H1 (cell line): ENCODE data around the gene STXBP6. TPM values are rescaled to one million over a fixed set of nuclear protein-coding genes. Genes with fewer than 3 reads are reported as not detected.

Experiments
- CTCF ChIA-PET: fragments of 300-600 bp; sonication (Branson Sonifier 250); formaldehyde crosslinking; loops from one replicate; lab custom pipeline; 2021; ENCODE audit not compliant: partially characterized antibody; lab: Charles Lee
- POLR2A ChIA-PET: fragments of 300-600 bp; sonication (Branson Sonifier 250); formaldehyde crosslinking; loops from one replicate; lab custom pipeline; 2021; ENCODE audit warnings: inconsistent platforms; ENCODE audit not compliant: partially characterized antibody; lab: Charles Lee
- DNase-seq, 2 experiments: peaks; one replicate each; pipeline versions ENCODE4 v3.0.0 to v3.0.0-alpha.2; 2010 to 2022; ENCODE audit warnings: low spot score in 2 of 2, low read depth in 1 of 2, mixed read lengths in 1 of 2
- FAIRE-seq: peaks from 2 replicates; lab custom pipeline; 2011; peaks lifted over from hg19 to GRCh38; lab: Jason Lieb, UNC
- H2AFZ ChIP-seq: 2 replicates; pipeline ENCODE4 v1.8.1; 2012; ENCODE audit warnings: low read length, inconsistent platforms
- H2AK5ac ChIP-seq: 2 replicates; pipeline ENCODE4 v1.6.1; 2013; ENCODE audit warnings: low read depth, low read length
- H2BK120ac ChIP-seq: replicated peaks from 2 replicates; pipeline ENCODE3; 2013; ENCODE audit warnings: low read depth, low read length, inconsistent platforms
- H2BK12ac ChIP-seq: 2 replicates; pipeline ENCODE4 v1.6.1; 2013; ENCODE audit warnings: low read depth, low read length
- H2BK15ac ChIP-seq: 2 replicates; pipeline ENCODE4 v1.6.1; 2013; ENCODE audit warnings: low read length
- H2BK20ac ChIP-seq: 2 replicates; pipeline ENCODE4 v1.6.1; 2013; ENCODE audit warnings: low read length
- H2BK5ac ChIP-seq: 2 replicates; pipeline ENCODE4 v1.6.1; 2013; ENCODE audit warnings: low read depth, low read length
- H3K14ac ChIP-seq: 2 replicates; pipeline ENCODE4 v1.6.1; 2013; ENCODE audit warnings: inconsistent platforms; ENCODE audit not compliant: insufficient read length
- H3K18ac ChIP-seq: 2 replicates; pipeline ENCODE4 v1.6.1; 2013; ENCODE audit warnings: low read length; ENCODE audit errors: extremely low read depth
- H3K23ac ChIP-seq: 2 replicates; pipeline ENCODE4 v1.6.1; 2013; ENCODE audit warnings: inconsistent platforms; ENCODE audit not compliant: insufficient read length
- H3K23me2 ChIP-seq: 2 replicates; pipeline ENCODE4 v1.6.1; 2013; ENCODE audit warnings: low read depth, low read length
- H3K27ac ChIP-seq: 2 replicates; pipeline ENCODE4 v1.6.1; 2011; ENCODE audit warnings: low read depth, low read length, inconsistent platforms
- H3K27me3 ChIP-seq, 4 experiments: replicated peaks in 1 of 4; 1 replicate in 1 of 4; 2 replicates in 3 of 4; pipeline versions ENCODE4 v1.6.1 to v1.8.1; 2011 to 2013; ENCODE audit warnings: low read length in 3 of 4, mild to moderate bottlenecking in 3 of 4, inconsistent platforms in 2 of 4, mixed read lengths in 2 of 4, moderate library complexity in 1 of 4; ENCODE audit not compliant: control insufficient read depth in 3 of 4, insufficient read depth in 3 of 4; ENCODE audit errors: extremely low read depth in 1 of 4
- H3K36me3 ChIP-seq, 4 experiments: 2 replicates each; pipeline versions ENCODE4 v1.6.1 to v1.8.1; 2011 to 2013; ENCODE audit warnings: mild to moderate bottlenecking in 4 of 4, low read length in 3 of 4, moderate library complexity in 2 of 4, control low read depth in 1 of 4, inconsistent platforms in 1 of 4; ENCODE audit not compliant: insufficient read depth in 4 of 4, control insufficient read depth in 2 of 4
- H3K4ac ChIP-seq: replicated peaks from 2 replicates; pipeline ENCODE3; 2013; ENCODE audit warnings: low read length, low read depth, mixed read lengths, inconsistent platforms; ENCODE audit not compliant: insufficient read length
- H3K4me1 ChIP-seq, 4 experiments: replicated peaks in 1 of 4; 1 replicate in 1 of 4; 2 replicates in 3 of 4; pipeline versions ENCODE4 v1.6.1 to v1.8.1; 2011 to 2013; ENCODE audit warnings: low read length in 3 of 4, inconsistent platforms in 2 of 4, mixed read lengths in 1 of 4; ENCODE audit not compliant: insufficient read depth in 4 of 4, control insufficient read depth in 3 of 4
- H3K4me2 ChIP-seq, 2 experiments: 2 replicates each; pipeline versions ENCODE4 v1.6.1 to v1.8.1; 2011 to 2013; ENCODE audit warnings: low read depth in 2 of 2, low read length in 2 of 2, control low read depth in 1 of 2, inconsistent platforms in 1 of 2, mild to moderate bottlenecking in 1 of 2; ENCODE audit not compliant: insufficient read depth in 1 of 2
- H3K4me3 ChIP-seq, 4 experiments: fragments of 200-600, 300-600 bp in 1 of 4; sonication (generic), shearing (Covaris generic), sonication (Bioruptor Twin) in 1 of 4; 2 replicates each; pipeline versions ENCODE4 v1.5.1 to v1.8.1; 2011 to 2016; ENCODE audit warnings: low read length in 4 of 4, low read depth in 3 of 4, control low read depth in 2 of 4, inconsistent platforms in 2 of 4, mild to moderate bottlenecking in 2 of 4, mixed read lengths in 1 of 4, moderate library complexity in 1 of 4; ENCODE audit not compliant: insufficient read depth in 2 of 4; ENCODE audit errors: extremely low read depth in 1 of 4
- H3K56ac ChIP-seq: replicated peaks from 2 replicates; pipeline ENCODE3; 2013; ENCODE audit warnings: low read depth, mild to moderate bottlenecking, mixed read lengths, low read length, inconsistent platforms; ENCODE audit not compliant: insufficient read length
- H3K79me1 ChIP-seq: 2 replicates; pipeline ENCODE4 v1.6.1; 2013; ENCODE audit warnings: low read depth, low read length, control low read depth
- H3K79me2 ChIP-seq, 2 experiments: 2 replicates each; pipeline versions ENCODE4 v1.6.1 to v1.8.1; 2012 to 2013; ENCODE audit warnings: low read length in 2 of 2, mild to moderate bottlenecking in 2 of 2, inconsistent platforms in 1 of 2; ENCODE audit not compliant: insufficient read depth in 2 of 2, control insufficient read depth in 1 of 2
- H3K9ac ChIP-seq, 4 experiments: replicated peaks in 1 of 4; 1 replicate in 1 of 4; 2 replicates in 3 of 4; pipeline versions ENCODE4 v1.6.1 to v1.8.1; 2011 to 2013; ENCODE audit warnings: low read depth in 3 of 4, low read length in 3 of 4, control low read depth in 2 of 4, mild to moderate bottlenecking in 2 of 4, moderate library complexity in 2 of 4, inconsistent platforms in 1 of 4; ENCODE audit errors: extremely low read depth in 1 of 4
- H3K9me3 ChIP-seq, 2 experiments: 2 replicates each; pipeline versions ENCODE4 v1.6.1 to v1.8.1; 2012 to 2013; ENCODE audit warnings: mild to moderate bottlenecking in 2 of 2, moderate library complexity in 2 of 2, control low read depth in 1 of 2, inconsistent platforms in 1 of 2, low read depth in 1 of 2, low read length in 1 of 2, mixed read lengths in 1 of 2; ENCODE audit not compliant: insufficient read depth in 2 of 2
- H4K20me1 ChIP-seq, 2 experiments: replicated peaks in 1 of 2; 2 replicates each; pipeline versions ENCODE3 to v1.8.1; 2011 to 2013; ENCODE audit warnings: inconsistent platforms in 2 of 2, low read length in 2 of 2, mild to moderate bottlenecking in 1 of 2; ENCODE audit not compliant: insufficient read depth in 2 of 2, control insufficient read depth in 1 of 2
- H4K5ac ChIP-seq: 2 replicates; pipeline ENCODE4 v1.6.1; 2013; ENCODE audit warnings: low read length, low read depth, mixed read lengths, inconsistent platforms; ENCODE audit not compliant: insufficient read length
- H4K8ac ChIP-seq: 2 replicates; pipeline ENCODE4 v1.8.0; 2013; ENCODE audit warnings: mild to moderate bottlenecking, moderate library complexity, low read length, inconsistent platforms; ENCODE audit not compliant: insufficient read depth; ENCODE audit errors: extremely low read depth
- H4K91ac ChIP-seq: replicated peaks from 2 replicates; pipeline ENCODE3; 2013; ENCODE audit warnings: low read length, mixed read lengths, inconsistent platforms; ENCODE audit not compliant: insufficient read length
- CHD1 ChIP-seq: IDR thresholded peaks from 2 replicates; pipeline ENCODE4 v1.6.1; 2012; ENCODE audit warnings: low read depth, low read length, improper control_type of control experiment
- GABPA ChIP-seq: IDR thresholded peaks from 2 replicates; pipeline ENCODE4 v1.6.1; 2011; ENCODE audit warnings: mild to moderate bottlenecking, low read length, moderate library complexity, borderline replicate concordance; ENCODE audit not compliant: insufficient read depth
- HDAC2 ChIP-seq, 2 experiments: fragments of 300-600 bp in 1 of 2; sonication (generic) in 1 of 2; IDR thresholded peaks; 2 replicates each; pipeline ENCODE4 v1.6.1; 2011 to 2012; ENCODE audit warnings: low read depth in 2 of 2, low read length in 2 of 2, mild to moderate bottlenecking in 2 of 2, moderate library complexity in 2 of 2, borderline replicate concordance in 1 of 2, inconsistent platforms in 1 of 2
- MAFK ChIP-seq: IDR thresholded peaks from 2 replicates; pipeline ENCODE4 v1.6.1; 2012; ENCODE audit warnings: low read depth, mild to moderate bottlenecking, improper control_type of control experiment, low read length
- NANOG ChIP-seq: IDR thresholded peaks from 2 replicates; pipeline ENCODE4 v1.6.1; 2011; ENCODE audit warnings: low read length, low read depth, mild to moderate bottlenecking, inconsistent platforms; ENCODE audit not compliant: insufficient read depth, poor library complexity, severe bottlenecking
- PHF8 ChIP-seq: fragments of 200-600 bp; sonication (generic); conservative IDR thresholded peaks from 2 replicates; pipeline ENCODE4 v1.7.1; 2012; ENCODE audit warnings: low read depth, mild to moderate bottlenecking, inconsistent platforms, low read length, moderate library complexity
- RNF2 ChIP-seq: fragments of 200-900, 300-1000 bp; sonication (generic); IDR thresholded peaks from 2 replicates; pipeline ENCODE4 v1.7.1; 2016; ENCODE audit warnings: borderline replicate concordance, low read depth, mild to moderate bottlenecking, antibody characterized with exemption, low read length; ENCODE audit not compliant: poor library complexity, severe bottlenecking; ENCODE audit errors: missing control alignments
- SUZ12 ChIP-seq: fragments of 200-600 bp; sonication (generic); IDR thresholded peaks from 2 replicates; pipeline ENCODE4 v1.6.1; 2012; ENCODE audit warnings: mild to moderate bottlenecking, inconsistent platforms, low read length, moderate library complexity, mixed read lengths
- WGBS, 2 experiments: shearing (Covaris generic) in 1 of 2; methylation state at CpG; one replicate each; pipeline versions ENCODE4 v1.1.6 to v1.1.7; 2013 to 2015; ENCODE audit warnings: low lambda C conversion rate in 2 of 2, mixed read lengths in 2 of 2, inconsistent platforms in 1 of 2, low coverage in 1 of 2, missing lambda C conversion rate in 1 of 2; ENCODE audit not compliant: insufficient replicate concordance in 2 of 2, insufficient coverage in 1 of 2, insufficient read length in 1 of 2; ENCODE audit errors: extremely low coverage in 1 of 2, missing lambda C conversion rate in 1 of 2; 5-methylcytosine and 5-hydroxymethylcytosine counted together
- polyA plus RNA-seq, 7 experiments: library from polyadenylated mRNA; depleted of rRNA in 3 of 7; stranded (reverse) in 5 of 7; unstranded in 2 of 7; fragments of >200 nt in 5 of 7; fragments of 200-250 nt in 2 of 7; gene quantifications; 1 replicate in 5 of 7; 2 replicates in 1 of 7; 4 replicates in 1 of 7; pipeline versions ENCODE4 v1.2.1 to v1.2.3, GENCODE V29; 2011 to 2013; ENCODE audit warnings: missing spikeins in 2 of 7, mixed read lengths in 2 of 7
- total RNA-seq: library from RNA; stranded (reverse); fragmentation: NEBNext Ultra II Directional; extraction: Animal tissue kit (Norgen Biotek cat#: 25700); gene quantifications from 2 replicates; pipeline ENCODE4 v1.2.1, GENCODE V29; 2021

Gene STXBP6
- total and polyA plus RNA-seq, 2 of the 8 experiments (the other 6 are each of a cell fraction or from before 2014, with no cell fraction given) = 9.4 to 18.1 TPM

- Histone ChIP-seq H3K18ac (no peak overlapping the region), H3K27ac (no peak overlapping the region), H3K27me3 (no peaks in the 10 kb centered on the region), H2BK12ac (no peak overlapping the region), H3K14ac (no peak overlapping the region), H2AK5ac (no peak overlapping the region), H4K91ac (no peak overlapping the region), H3K23ac (no peak overlapping the region), H4K20me1 (no peaks in the 10 kb centered on the region), H3K9me3 (no peaks in the 10 kb centered on the region), H3K4me1 (peaks cover 0 to 2% (median 0%) of the 10 kb centered on the region in 4 experiments; a peak in 1 of 7 replicates), H3K4me2 (no peak overlapping the region), H3K23me2 (no peaks in the 10 kb centered on the region), H2BK20ac (no peak overlapping the region), H3K4ac (peak overlapping the region; percentile 54), H3K79me2 (peaks cover 2 to 8% of the 10 kb centered on the region in 2 experiments; a peak in 1 of 4 replicates), H3K4me3 (no peak overlapping the region), H3K79me1 (no peaks in the 10 kb centered on the region), H2BK15ac (no peak overlapping the region), H4K8ac (no peak overlapping the region), H3K36me3 (no peaks in the 10 kb centered on the region), H2BK5ac (no peak overlapping the region), H3K56ac (no peak overlapping the region), H3K9ac (no peak overlapping the region), H4K5ac (no peak overlapping the region), H2BK120ac (no peak overlapping the region), H2AFZ (no peak overlapping the region)
- ChIA-PET CTCF (interaction anchor here (0.6 to 3.8 kb wide), 15 partner anchors 9 to 583 kb away, joined by 3 to 80 read pairs (median 5); no protein-coding TSS in a partner anchor), POLR2A (no interaction called here)
- TF ChIP-seq SUZ12 (no peak), HDAC2 (IDR thresholded peaks at IDR 0.05; ENCODE audit: borderline replicate concordance in 1 of 2, low read depth in 2 of 2, low read length in 2 of 2) (no peak), RNF2 (no peak), MAFK (no peak), NANOG (no peak), PHF8 (no peak), GABPA (no peak), CHD1 (no peak)
- FAIRE-seq (peak; percentile 55), DNase-seq (no peak)
- 91% methylated on average over 4 of the region's 4 CpGs; no CpG with 5 or more reads in 1 of the 2 experiments for WGBS, 2 experiments
These were observed 8.5 kb downstream of the STXBP6 start for GRCh38 chr14:25041484-25041883.
